Mesenchymal stem cell (in vitro differentiated cells and primary cell): ENCODE measurements around the gene APP.

Source experiments
- DNase-seq: peaks from one replicate; pipeline ENCODE4 v3.0.0-alpha.2; 2013
- H2AFZ ChIP-seq: one replicate; pipeline ENCODE4 v1.6.1; 2013; ENCODE audit warnings: low read depth, mild to moderate bottlenecking, control low read depth, inconsistent platforms, low read length, moderate library complexity
- H2AK5ac ChIP-seq: 2 replicates; pipeline ENCODE4 v1.6.1; 2013; ENCODE audit warnings: low read length, moderate library complexity, mild to moderate bottlenecking, inconsistent platforms; ENCODE audit not compliant: severe bottlenecking
- H2BK120ac ChIP-seq: one replicate; pipeline ENCODE4 v1.6.1; 2013; ENCODE audit warnings: low read depth, mild to moderate bottlenecking, inconsistent platforms, low read length, moderate library complexity
- H2BK12ac ChIP-seq, 2 experiments: one replicate each; pipeline ENCODE4 v1.6.1; 2013; ENCODE audit warnings: inconsistent platforms in 2 of 2, low read length in 2 of 2, mild to moderate bottlenecking in 2 of 2, moderate library complexity in 2 of 2, control low read depth in 1 of 2
- H2BK15ac ChIP-seq: one replicate; pipeline ENCODE4 v1.6.1; 2013; ENCODE audit warnings: mild to moderate bottlenecking, low read depth, inconsistent platforms; ENCODE audit not compliant: poor library complexity, severe bottlenecking
- H2BK5ac ChIP-seq: 2 replicates; pipeline ENCODE4 v1.6.1; 2013; ENCODE audit warnings: low read depth, mild to moderate bottlenecking, low read length, control low read depth, inconsistent platforms; ENCODE audit not compliant: poor library complexity, severe bottlenecking
- H3K14ac ChIP-seq, 2 experiments: one replicate each; pipeline ENCODE4 v1.6.1; 2013; ENCODE audit warnings: inconsistent platforms in 2 of 2, low read length in 2 of 2, control low read depth in 1 of 2, mild to moderate bottlenecking in 1 of 2, moderate library complexity in 1 of 2
- H3K18ac ChIP-seq, 2 experiments: one replicate each; pipeline ENCODE4 v1.6.1; 2013; ENCODE audit warnings: inconsistent platforms in 2 of 2, low read length in 2 of 2, control low read depth in 1 of 2, low read depth in 1 of 2, mild to moderate bottlenecking in 1 of 2
- H3K23ac ChIP-seq, 2 experiments: one replicate each; pipeline ENCODE4 v1.6.1; 2013; ENCODE audit warnings: inconsistent platforms in 2 of 2, low read length in 2 of 2, mild to moderate bottlenecking in 2 of 2, moderate library complexity in 2 of 2, control low read depth in 1 of 2
- H3K27ac ChIP-seq: 2 replicates; pipeline ENCODE4 v1.5.1; 2013; ENCODE audit warnings: mild to moderate bottlenecking, moderate library complexity, low read length, control low read depth, inconsistent platforms; ENCODE audit not compliant: poor library complexity, severe bottlenecking
- H3K27me3 ChIP-seq, 2 experiments: 2 replicates each; pipeline versions ENCODE4 v1.6.1 to v1.7.0; 2013; ENCODE audit warnings: low read length in 2 of 2, mild to moderate bottlenecking in 2 of 2, moderate library complexity in 2 of 2, control low read depth in 1 of 2, inconsistent platforms in 1 of 2; ENCODE audit not compliant: control insufficient read depth in 1 of 2, insufficient read depth in 1 of 2
- H3K36me3 ChIP-seq, 2 experiments: 2 replicates each; pipeline versions ENCODE4 v1.6.1 to v1.7.0; 2013; ENCODE audit warnings: low read length in 2 of 2, control low read depth in 1 of 2, inconsistent platforms in 1 of 2, low read depth in 1 of 2, mild to moderate bottlenecking in 1 of 2; ENCODE audit not compliant: insufficient read depth in 2 of 2, control insufficient read depth in 1 of 2
- H3K4ac ChIP-seq, 2 experiments: one replicate each; pipeline ENCODE4 v1.6.1; 2013; ENCODE audit warnings: inconsistent platforms in 2 of 2, low read length in 2 of 2, mild to moderate bottlenecking in 2 of 2, moderate library complexity in 2 of 2, control low read depth in 1 of 2, low read depth in 1 of 2
- H3K4me1 ChIP-seq: 2 replicates; pipeline ENCODE4 v1.6.1; 2013; ENCODE audit warnings: low read depth, low read length, control low read depth; ENCODE audit not compliant: control insufficient read depth, insufficient read depth
- H3K4me2 ChIP-seq: 2 replicates; pipeline ENCODE4 v1.6.1; 2013; ENCODE audit warnings: low read length, mild to moderate bottlenecking, inconsistent platforms; ENCODE audit not compliant: poor library complexity, severe bottlenecking
- H3K4me3 ChIP-seq, 2 experiments: 2 replicates each; pipeline versions ENCODE4 v1.5.1 to v1.7.0; 2013; ENCODE audit warnings: low read length in 2 of 2, mild to moderate bottlenecking in 2 of 2, control low read depth in 1 of 2, low read depth in 1 of 2; ENCODE audit not compliant: insufficient read depth in 1 of 2
- H3K79me1 ChIP-seq: replicated peaks from 2 replicates; pipeline ENCODE4 v1.6.1; 2013; ENCODE audit warnings: mild to moderate bottlenecking, control low read depth, low read length, inconsistent platforms; ENCODE audit not compliant: poor library complexity, severe bottlenecking
- H3K9ac ChIP-seq: 2 replicates; pipeline ENCODE4 v1.7.0; 2013; ENCODE audit warnings: mild to moderate bottlenecking, low read length, moderate library complexity
- H3K9me3 ChIP-seq: 2 replicates; pipeline ENCODE4 v1.7.0; 2013; ENCODE audit warnings: mild to moderate bottlenecking, low read length; ENCODE audit not compliant: control insufficient read depth
- H4K8ac ChIP-seq: one replicate; pipeline ENCODE4 v1.6.1; 2013; ENCODE audit warnings: inconsistent platforms, mild to moderate bottlenecking, low read length, moderate library complexity
- H4K91ac ChIP-seq: one replicate; pipeline ENCODE4 v1.6.1; 2013; ENCODE audit warnings: mild to moderate bottlenecking, low read length, inconsistent platforms
- WGBS: methylation state at CpG from one replicate; pipeline ENCODE4 v1.1.7; 2013; ENCODE audit warnings: mixed read lengths; 5-methylcytosine and 5-hydroxymethylcytosine counted together

APP gene

DNA sequence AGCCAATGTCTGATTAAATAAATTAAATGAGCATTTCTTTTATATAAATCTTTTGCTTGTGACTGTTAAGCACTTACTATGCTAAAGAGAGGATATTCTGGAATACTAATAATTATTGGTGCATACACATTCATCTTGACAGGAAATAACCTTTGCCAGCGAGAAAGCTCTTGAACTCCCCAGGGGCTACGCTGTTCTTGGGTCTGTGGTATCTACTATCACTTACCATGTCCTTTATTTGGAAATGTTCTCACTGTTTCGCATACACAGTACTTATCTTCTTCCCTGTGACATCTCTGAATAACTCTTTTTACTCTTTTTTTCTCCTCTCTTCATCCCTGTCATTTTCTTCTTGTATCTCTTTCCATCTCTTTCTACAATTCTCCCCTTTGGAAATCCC is 257.1 kb downstream of the APP start:
- Histone ChIP-seq H2AFZ (no peak overlapping the region), H2BK5ac (no peak overlapping the region), H3K36me3 (peaks cover 7 to 31% of the 10 kb centered on the region in 2 experiments), H3K27me3 (no peaks in the 10 kb centered on the region), H4K91ac (no peak overlapping the region), H3K23ac (no peak overlapping the region), H3K9ac (no peak overlapping the region), H3K4me3 (no peak overlapping the region), H3K79me1 (peaks cover 30% of the 10 kb centered on the region), H2BK120ac (no peak overlapping the region), H3K27ac (no peak overlapping the region), H4K8ac (no peak overlapping the region), H3K4ac (no peak overlapping the region), H3K4me2 (no peak overlapping the region), H3K18ac (no peak overlapping the region), H3K14ac (no peak overlapping the region), H2BK12ac (no peak overlapping the region), H3K4me1 (no peaks in the 10 kb centered on the region), H2BK15ac (no peak overlapping the region), H2AK5ac (no peak overlapping the region), H3K9me3 (no peaks in the 10 kb centered on the region)
- 73% methylated on average over 3 of the region's 3 CpGs for WGBS
- no peak for DNase-seq

DNA sequence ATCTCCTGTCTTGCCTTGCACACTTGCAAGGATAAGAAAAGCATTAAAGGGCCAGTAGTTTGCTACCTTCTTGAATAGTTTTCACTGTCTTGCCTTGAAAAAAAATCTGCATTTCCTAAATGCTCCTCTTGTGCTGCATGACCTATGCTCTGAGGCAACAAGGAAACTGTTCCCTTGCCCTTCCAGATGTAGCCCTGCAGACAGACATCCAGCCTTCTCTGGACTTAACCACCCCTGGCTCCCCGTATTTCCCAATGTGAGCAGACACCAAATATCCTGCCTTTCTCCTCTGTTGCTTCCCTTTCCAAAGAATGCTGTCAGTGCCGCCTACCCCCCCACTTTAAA is 258.2 kb downstream of the APP start:
- Histone ChIP-seq H2AFZ (no peak overlapping the region), H3K23ac (no peak overlapping the region), H3K14ac (no peak overlapping the region), H3K4ac (no peak overlapping the region), H2BK12ac (peak overlapping the region in 1 of 2 experiments; percentile 23), H3K27ac (no peak overlapping the region), H2AK5ac (no peak overlapping the region), H3K4me2 (no peak overlapping the region), H3K27me3 (no peaks in the 10 kb centered on the region), H3K9me3 (no peaks in the 10 kb centered on the region), H3K79me1 (peaks cover 30% of the 10 kb centered on the region), H3K18ac (no peak overlapping the region), H2BK5ac (no peak overlapping the region), H3K4me3 (no peak overlapping the region), H3K9ac (no peak overlapping the region), H4K91ac (peak overlapping the region; percentile 45), H4K8ac (no peak overlapping the region), H2BK15ac (no peak overlapping the region), H3K4me1 (no peaks in the 10 kb centered on the region), H3K36me3 (peaks cover 7 to 31% of the 10 kb centered on the region in 2 experiments), H2BK120ac (no peak overlapping the region)
- no peak for DNase-seq
- 74% methylated on average over 1 of the region's 2 CpGs for WGBS

DNA sequence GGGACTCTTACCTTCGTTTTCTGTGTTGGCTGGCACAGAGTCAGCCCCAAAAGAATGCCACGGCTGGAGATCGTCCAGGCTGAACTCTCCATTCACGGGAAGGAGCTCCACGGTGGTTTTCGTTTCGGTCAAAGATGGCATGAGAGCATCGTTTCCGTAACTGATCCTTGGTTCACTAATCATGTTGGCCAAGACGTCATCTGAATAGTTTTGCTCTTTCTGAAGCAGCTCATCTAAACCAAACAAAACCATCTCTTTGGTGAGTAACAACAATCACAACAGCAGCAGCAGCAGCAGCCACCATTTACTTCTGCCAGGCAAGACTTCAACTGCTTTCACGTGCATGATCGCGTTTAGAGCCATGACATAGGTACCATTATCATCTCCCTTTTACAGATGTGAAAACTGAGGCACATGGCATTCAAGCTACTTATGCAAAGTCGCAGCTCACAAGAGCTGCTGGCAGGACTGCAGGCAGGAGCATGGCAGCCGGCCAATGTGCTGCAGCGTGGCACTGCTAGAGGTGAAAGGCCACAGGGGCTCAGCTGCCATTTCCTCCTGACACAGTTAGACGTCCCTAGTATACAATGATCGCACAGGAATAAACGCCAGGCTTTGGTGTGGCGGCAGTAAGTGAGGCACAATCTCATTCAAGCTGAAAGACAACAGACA is 258.7 kb downstream of the APP start:
- Histone ChIP-seq H3K27me3 (no peaks in the 10 kb centered on the region), H3K9me3 (no peaks in the 10 kb centered on the region), H2BK120ac (no peak overlapping the region), H3K23ac (no peak overlapping the region), H2BK5ac (no peak overlapping the region), H2BK15ac (no peak overlapping the region), H3K4ac (no peak overlapping the region), H4K91ac (no peak overlapping the region), H3K36me3 (peaks cover 7 to 33% of the 10 kb centered on the region in 2 experiments), H3K4me2 (no peak overlapping the region), H3K79me1 (peaks cover 28% of the 10 kb centered on the region), H2AFZ (no peak overlapping the region), H3K27ac (no peak overlapping the region), H2AK5ac (no peak overlapping the region), H4K8ac (peak overlapping the region; percentile 61), H3K4me3 (peak overlapping the region in 1 of 2 experiments; percentile 10), H3K14ac (peak overlapping the region in 1 of 2 experiments; percentile 13), H3K9ac (no peak overlapping the region), H2BK12ac (peak overlapping the region in 1 of 2 experiments; percentile 52), H3K18ac (peak overlapping the region in 1 of 2 experiments; percentile 18), H3K4me1 (no peaks in the 10 kb centered on the region)
- DNase-seq, result no peak
- 94% methylated on average over 20 of the region's 20 CpGs for WGBS

DNA sequence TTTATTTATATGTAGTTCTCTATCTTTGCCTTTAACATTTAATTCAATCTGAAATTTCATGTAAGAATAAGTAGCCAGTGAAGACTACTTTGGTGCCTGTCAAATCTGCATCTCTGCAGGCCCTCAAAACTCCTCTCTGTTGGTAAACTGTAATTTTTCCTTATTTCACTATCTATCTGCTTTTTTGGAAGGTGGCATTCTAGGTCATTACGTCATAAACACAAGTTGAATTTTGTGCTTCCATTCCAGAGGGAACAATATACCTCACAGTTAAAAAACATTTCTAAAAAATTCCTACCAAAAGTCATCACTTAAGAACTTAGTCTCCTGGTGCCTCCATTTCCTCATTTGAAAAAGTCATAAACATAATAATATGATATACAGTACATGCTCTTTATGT is 259.8 kb downstream of the APP start:
- no peak for DNase-seq
- Histone ChIP-seq H2AK5ac (no peak overlapping the region), H3K9ac (no peak overlapping the region), H3K27me3 (no peaks in the 10 kb centered on the region), H3K36me3 (peaks cover 8 to 42% of the 10 kb centered on the region in 2 experiments), H3K4me2 (no peak overlapping the region), H3K9me3 (no peaks in the 10 kb centered on the region), H3K14ac (no peak overlapping the region), H2BK15ac (no peak overlapping the region), H2AFZ (no peak overlapping the region), H3K27ac (no peak overlapping the region), H3K4me1 (no peaks in the 10 kb centered on the region), H4K8ac (no peak overlapping the region), H2BK5ac (no peak overlapping the region), H2BK120ac (no peak overlapping the region), H4K91ac (no peak overlapping the region), H2BK12ac (no peak overlapping the region), H3K4ac (no peak overlapping the region), H3K18ac (no peak overlapping the region), H3K23ac (no peak overlapping the region), H3K4me3 (no peak overlapping the region), H3K79me1 (peaks cover 30% of the 10 kb centered on the region)
- 94% methylated on average over 1 of the region's 1 CpG for WGBS
